NK-92 treated with Interleukin-12 subunit alpha and Interleukin-12 subunit beta, amount 100 ng/mL, for 24 hours (cell line): ENCODE data around the gene MORN5.

Source experiments
- DNase-seq: peaks from one replicate; lab custom pipeline; 2025; lab: John Stamatoyannopoulos, UW

MORN5 gene

GRCh38 chr9:122232796-122233306 lies 73.1 kb downstream of the MORN5 start:
- DNase-seq, result no peak

- no peak for DNase-seq
Observed at GRCh38 chr9:122234022-122234748, 74.5 kb downstream of the MORN5 start.

DNA sequence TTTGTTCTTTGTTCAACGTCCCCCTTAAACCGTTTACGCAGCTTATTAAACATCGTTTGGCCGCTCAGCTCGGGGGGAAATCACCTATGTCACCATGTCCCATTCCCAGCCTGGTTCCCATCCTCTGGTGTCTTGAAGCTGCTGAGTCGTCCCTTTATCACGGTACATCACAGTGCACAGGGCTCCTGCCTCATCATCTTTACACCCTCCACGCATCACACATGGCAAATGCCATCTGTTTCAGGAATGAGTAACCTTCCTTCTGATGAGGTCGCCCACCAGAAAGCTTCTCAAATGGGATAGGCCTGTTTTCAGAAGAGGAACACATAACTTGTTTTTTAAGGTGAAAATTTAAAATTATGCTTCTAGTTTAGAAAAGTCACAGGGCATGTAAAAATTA lies 77.0 kb downstream of the MORN5 start:
- no peak for DNase-seq

DNA sequence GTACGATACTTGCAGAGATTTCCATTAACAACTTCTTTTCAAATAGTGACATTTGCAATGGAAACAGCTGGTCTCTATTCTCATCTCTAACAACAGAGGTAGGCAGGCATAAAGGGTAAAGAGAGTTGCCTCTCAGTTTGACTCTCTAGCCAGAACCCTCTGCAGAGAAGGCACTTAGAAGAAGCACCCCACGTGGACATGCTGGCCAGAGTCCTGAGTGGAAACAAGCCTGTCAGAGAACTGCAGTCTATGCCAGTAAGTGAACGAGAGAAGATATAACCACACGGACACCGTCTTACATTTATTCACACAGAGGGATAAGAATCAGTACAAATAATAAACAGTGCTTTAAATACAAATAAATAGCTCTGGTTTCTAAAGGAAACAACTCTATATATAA lies 80.0 kb downstream of the MORN5 start:
- no peak for DNase-seq

- DNase-seq, result no peak
Observed at GRCh38 chr9:122244349-122244748, 84.6 kb downstream of the MORN5 start.

DNA sequence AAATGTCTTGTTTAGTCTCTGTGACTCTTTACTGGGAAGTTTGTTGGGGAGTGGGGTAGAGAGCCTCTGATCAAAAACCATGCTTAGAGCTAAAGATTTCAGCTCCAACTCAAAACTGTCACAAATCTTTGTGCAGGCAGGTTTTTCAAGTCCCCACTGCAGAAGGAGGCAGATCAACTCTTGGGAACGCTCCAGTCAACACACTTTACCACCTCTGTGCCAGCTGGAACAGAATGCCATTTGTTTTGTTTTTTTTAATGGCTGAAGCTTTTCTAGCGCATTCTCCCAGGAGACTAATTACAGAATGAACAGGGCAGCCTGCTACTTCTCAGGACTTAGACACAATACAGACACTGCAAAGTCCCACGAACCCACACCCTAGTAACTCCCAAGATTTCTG lies 87.0 kb downstream of the MORN5 start:
- DNase-seq, result no peak

DNA sequence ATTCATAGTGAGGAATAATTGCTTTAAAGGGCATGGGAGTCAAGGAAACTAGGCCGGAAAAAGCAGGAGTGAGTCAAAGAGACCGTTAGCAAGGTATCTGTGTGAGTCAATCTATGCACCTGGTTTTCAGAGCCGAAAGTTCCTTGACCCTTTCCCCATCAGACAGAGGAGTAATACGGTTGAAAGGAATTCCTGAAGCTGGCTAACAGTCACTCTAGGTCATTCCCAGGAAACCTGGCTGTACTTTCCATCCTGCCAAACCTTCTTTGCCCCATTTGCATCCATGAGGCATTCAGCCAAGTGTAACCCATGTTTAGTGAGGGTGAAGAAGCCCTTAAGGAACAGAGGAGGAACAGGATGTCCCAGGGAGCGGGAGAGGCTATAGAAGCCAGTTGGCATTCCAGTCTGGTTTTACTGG lies 88.7 kb downstream of the MORN5 start:
- DNase-seq, result no peak
